Measurements from ENCODE around the gene TMOD2.

DNA sequence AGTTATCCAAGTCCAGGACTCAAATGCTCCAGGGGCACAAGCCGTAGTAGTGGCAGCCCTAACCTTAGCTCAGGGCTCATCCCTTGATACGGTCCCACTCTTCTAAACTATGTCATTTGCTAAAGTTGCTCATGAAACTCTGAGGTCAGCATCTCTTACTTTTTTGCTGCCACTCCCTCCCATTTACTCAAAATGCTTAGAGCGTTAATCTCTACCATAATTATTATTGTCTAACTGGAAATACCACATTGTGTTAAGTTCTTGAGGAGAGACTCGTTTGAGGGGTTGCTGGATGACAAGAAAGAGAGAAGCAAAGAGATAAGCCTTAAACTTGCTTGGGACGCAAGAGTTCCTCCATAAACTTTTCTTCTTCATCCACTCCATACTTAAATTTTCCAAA is 51.2 kb downstream of the TMOD2 start:
- TF ChIP-seq, protein P1, sequence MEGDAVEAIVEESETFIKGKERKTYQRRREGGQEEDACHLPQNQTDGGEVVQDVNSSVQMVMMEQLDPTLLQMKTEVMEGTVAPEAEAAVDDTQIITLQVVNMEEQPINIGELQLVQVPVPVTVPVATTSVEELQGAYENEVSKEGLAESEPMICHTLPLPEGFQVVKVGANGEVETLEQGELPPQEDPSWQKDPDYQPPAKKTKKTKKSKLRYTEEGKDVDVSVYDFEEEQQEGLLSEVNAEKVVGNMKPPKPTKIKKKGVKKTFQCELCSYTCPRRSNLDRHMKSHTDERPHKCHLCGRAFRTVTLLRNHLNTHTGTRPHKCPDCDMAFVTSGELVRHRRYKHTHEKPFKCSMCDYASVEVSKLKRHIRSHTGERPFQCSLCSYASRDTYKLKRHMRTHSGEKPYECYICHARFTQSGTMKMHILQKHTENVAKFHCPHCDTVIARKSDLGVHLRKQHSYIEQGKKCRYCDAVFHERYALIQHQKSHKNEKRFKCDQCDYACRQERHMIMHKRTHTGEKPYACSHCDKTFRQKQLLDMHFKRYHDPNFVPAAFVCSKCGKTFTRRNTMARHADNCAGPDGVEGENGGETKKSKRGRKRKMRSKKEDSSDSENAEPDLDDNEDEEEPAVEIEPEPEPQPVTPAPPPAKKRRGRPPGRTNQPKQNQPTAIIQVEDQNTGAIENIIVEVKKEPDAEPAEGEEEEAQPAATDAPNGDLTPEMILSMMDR (conservative IDR thresholded peaks at IDR 0.05; ENCODE audit: low read length) = no peak
- TF ChIP-seq EZH2phosphoT487 (IDR thresholded peaks at IDR 0.05; ENCODE audit: borderline replicate concordance, low read depth, low read length) = no peak

Data from OCI-LY7 (cell line).